GM23338 (cell line): Measurements from ENCODE around the gene USP30. TPM values are rescaled to one million over a fixed set of nuclear protein-coding genes. Genes with fewer than 3 reads are reported as not detected.

Source experiments
- ATAC-seq: fragments of 200-7000 bp; cut with Tn5 transposase; 3 replicates; pipeline ENCODE4 v1.9.1; 2020
- DNase-seq: peaks from one replicate; pipeline ENCODE4 v3.0.0-alpha.2; 2015; ENCODE audit warnings: low spot score
- H2AFZ ChIP-seq: fragments of 200-600 bp; sonication (generic); 2 replicates; pipeline ENCODE4 v1.8.0; 2016; ENCODE audit warnings: antibody characterized with exemption, mild to moderate bottlenecking, moderate library complexity
- H3F3A ChIP-seq: fragments of 200-600 bp; sonication (generic); replicated peaks from 2 replicates; pipeline ENCODE4 v1.8.0; 2017; ENCODE audit warnings: antibody characterized with exemption, mixed run types, low read depth
- H3K27ac ChIP-seq: fragments of 200-600 bp; sonication (generic); 2 replicates; pipeline ENCODE4 v1.6.1; 2016; ENCODE audit warnings: low read depth
- H3K27me3 ChIP-seq: fragments of 200-600 bp; sonication (generic); 2 replicates; pipeline ENCODE4 v1.8.0; 2016; ENCODE audit warnings: mild to moderate bottlenecking, mixed run types, moderate library complexity; ENCODE audit not compliant: insufficient read depth
- H3K36me3 ChIP-seq: fragments of 200-600 bp; sonication (generic); 2 replicates; pipeline ENCODE4 v1.8.0; 2016; ENCODE audit warnings: mild to moderate bottlenecking; ENCODE audit not compliant: insufficient read depth
- H3K4me1 ChIP-seq: fragments of 200-600 bp; sonication (generic); 2 replicates; pipeline ENCODE4 v1.8.0; 2016; ENCODE audit warnings: mild to moderate bottlenecking, moderate library complexity; ENCODE audit not compliant: insufficient read depth
- H3K4me2 ChIP-seq: fragments of 200-600 bp; sonication (generic); 2 replicates; pipeline ENCODE4 v1.7.1; 2017; ENCODE audit warnings: mixed run types
- H3K4me3 ChIP-seq: fragments of 200-600 bp; sonication (generic); 2 replicates; pipeline ENCODE4 v1.6.1; 2016; ENCODE audit warnings: mixed run types
- H3K79me2 ChIP-seq: fragments of 200-600 bp; sonication (generic); replicated peaks from 2 replicates; pipeline ENCODE4 v1.8.0; 2017; ENCODE audit warnings: mild to moderate bottlenecking; ENCODE audit not compliant: insufficient read depth
- H3K9me2 ChIP-seq: fragments of 200-600 bp; sonication (generic); 2 replicates; pipeline ENCODE4 v1.8.0; 2017; ENCODE audit not compliant: insufficient read depth
- H4K20me1 ChIP-seq: fragments of 200-600 bp; sonication (generic); replicated peaks from 2 replicates; pipeline ENCODE4 v1.8.0; 2017; ENCODE audit warnings: mild to moderate bottlenecking; ENCODE audit not compliant: insufficient read depth
- H3K27ac Mint-ChIP-seq: 2 replicates; pipeline ENCODE4 v1.8.0; 2020; ENCODE audit warnings: inconsistent platforms, mild to moderate bottlenecking, moderate library complexity, mixed read lengths
- H3K27me3 Mint-ChIP-seq: 3 replicates; pipeline ENCODE4 v1.8.0; 2022; ENCODE audit warnings: low read depth, mild to moderate bottlenecking, moderate library complexity, mixed read lengths, inconsistent platforms; ENCODE audit not compliant: insufficient read depth, poor library complexity
- H3K36me3 Mint-ChIP-seq: 3 replicates; pipeline ENCODE4 v1.8.0; 2021; ENCODE audit warnings: low read depth, mild to moderate bottlenecking, inconsistent platforms, moderate library complexity, mixed read lengths
- H3K4me1 Mint-ChIP-seq: 3 replicates; pipeline ENCODE4 v1.8.0; 2020; ENCODE audit warnings: mild to moderate bottlenecking, inconsistent platforms, mixed read lengths
- H3K4me3 Mint-ChIP-seq: 3 replicates; pipeline ENCODE4 v1.8.0; 2021; ENCODE audit warnings: moderate library complexity, mild to moderate bottlenecking, inconsistent platforms, mixed read lengths
- H3K9me3 Mint-ChIP-seq: 3 replicates; pipeline ENCODE4 v1.8.0; 2020; ENCODE audit warnings: moderate library complexity, mild to moderate bottlenecking, inconsistent platforms, mixed read lengths
- CREB1 ChIP-seq: fragments of 250-450 bp; sonication (Bioruptor Pico); IDR thresholded peaks from 2 replicates; pipeline ENCODE4 v1.5.0; 2020; ENCODE audit warnings: low read depth, mild to moderate bottlenecking, moderate library complexity
- CTCF ChIP-seq, 2 experiments: fragments of 200-600 bp in 1 of 2; sonication (generic) in 1 of 2; conservative IDR thresholded peaks; 2 replicates each; pipeline versions ENCODE4 v1.5.1 to v1.6.1; 2016 to 2017; ENCODE audit warnings: antibody characterized with exemption in 2 of 2, low read depth in 2 of 2, mild to moderate bottlenecking in 2 of 2, moderate library complexity in 1 of 2
- EZH2 ChIP-seq: fragments of 200-600 bp; sonication (generic); IDR thresholded peaks from one replicate; pipeline ENCODE4 v1.8.0; 2017; ENCODE audit warnings: antibody characterized with exemption, mild to moderate bottlenecking, low read depth; ENCODE audit not compliant: unreplicated experiment
- POLR2AphosphoS5 ChIP-seq: IDR thresholded peaks from 2 replicates; pipeline ENCODE4 v1.6.1; 2016; ENCODE audit warnings: antibody characterized with exemption, low read depth
- ZNF114 ChIP-seq: fragments of 250-450 bp; sonication (Bioruptor Pico); IDR thresholded peaks from 2 replicates; pipeline ENCODE4 v1.5.0; 2020; ENCODE audit warnings: mild to moderate bottlenecking, moderate library complexity
- polyA plus RNA-seq: library from polyadenylated mRNA; unstranded; fragments of >200 nt; fragmentation: Nextera tagmentation; extraction: Ambion mirVana; gene quantifications from 2 replicates; pipeline ENCODE4 v1.2.1, GENCODE V29; 2016
- total RNA-seq: library from RNA; depleted of rRNA; stranded (reverse); fragments of >200 nt; shearing (Covaris generic); gene quantifications from 2 replicates; pipeline ENCODE4 v1.2.3, GENCODE V29; 2014

The USP30 gene
- total and polyA plus RNA-seq, 2 experiments from 2014 or later, result 2.9 to 6.1 TPM

- TF ChIP-seq EZH2 (no peak), CTCF (conservative IDR thresholded peaks at IDR 0.05; ENCODE audit: low read depth in 2 of 2) (no peak)
These were observed 57.5 kb downstream of the USP30 start (continued) for GRCh38 chr12:109109746-109110350.

GRCh38 chr12:109110988-109111495 lies 58.7 kb downstream of the USP30 start:
- Histone ChIP-seq H3K9me2 (no peaks in the 10 kb centered on the region), H3F3A (peaks cover 26% of the 10 kb centered on the region), H2AFZ (peak overlapping the region; percentile 75), H3K4me2 (peak overlapping the region; percentile 62), H3K27me3 (no peaks in the 10 kb centered on the region), H3K36me3 (peaks cover 21% of the 10 kb centered on the region), H3K27ac (no peak overlapping the region; the same call in 1 of the 2 replicates), H3K4me1 (peaks cover 9% of the 10 kb centered on the region; the same call in 1 of the 2 replicates), H3K79me2 (no peaks in the 10 kb centered on the region), H3K4me3 (peak overlapping the region; percentile 51), H4K20me1 (peaks cover 11% of the 10 kb centered on the region)
- Mint-ChIP-seq H3K36me3 (peaks cover 45% of the 10 kb centered on the region), H3K27me3 (peaks cover 5% of the 10 kb centered on the region), H3K4me1 (peaks cover 24% of the 10 kb centered on the region), H3K27ac (peak overlapping the region; percentile 90), H3K9me3 (no peaks in the 10 kb centered on the region), H3K4me3 (peak overlapping the region; percentile 61; the same call in 2 of the 3 replicates)
- DNase-seq (peak; percentile 94), ATAC-seq (peak; percentile 97)
- peak; percentile 43; the same call in 1 of the 2 replicates for TF ChIP-seq CREB1 (CRISPR knock-in tag)
- TF ChIP-seq CTCF (conservative IDR thresholded peaks at IDR 0.05; ENCODE audit: low read depth in 2 of 2), result no peak
- TF ChIP-seq EZH2, result no peak
- TF ChIP-seq POLR2AphosphoS5, result peak; percentile 78

GRCh38 chr12:109112720-109113465 lies 60.5 kb downstream of the USP30 start:
- Histone ChIP-seq H4K20me1 (peaks cover 1% of the 10 kb centered on the region; the same call in 1 of the 2 replicates), H3K27me3 (no peaks in the 10 kb centered on the region), H2AFZ (no peak overlapping the region), H3K4me3 (no peak overlapping the region), H3K27ac (no peak overlapping the region), H3K4me2 (no peak overlapping the region), H3K36me3 (peaks cover 10% of the 10 kb centered on the region), H3K4me1 (peaks cover 9% of the 10 kb centered on the region; the same call in 1 of the 2 replicates), H3F3A (peaks cover 20% of the 10 kb centered on the region), H3K9me2 (no peaks in the 10 kb centered on the region), H3K79me2 (no peaks in the 10 kb centered on the region)
- ATAC-seq, result no peak
- Mint-ChIP-seq H3K4me3 (no peak overlapping the region), H3K4me1 (peaks cover 31% of the 10 kb centered on the region), H3K36me3 (peaks cover 28% of the 10 kb centered on the region), H3K9me3 (no peaks in the 10 kb centered on the region), H3K27ac (no peak overlapping the region), H3K27me3 (peaks cover 8% of the 10 kb centered on the region)
- no peak for DNase-seq
- TF ChIP-seq CTCF (conservative IDR thresholded peaks at IDR 0.05; ENCODE audit: low read depth in 2 of 2), result no peak
- TF ChIP-seq POLR2AphosphoS5, result no peak
- TF ChIP-seq ZNF114 (CRISPR knock-in tag), result no peak
